ENCODE data around the gene LIPF.

GRCh38 chr10:88661018-88661417 is 3.2 kb upstream of the LIPF start:
- TF ChIP-seq CTCF (IDR thresholded peaks at IDR 0.05; ENCODE audit: low read length) (no peak), EZH2 (optimal IDR thresholded peaks at IDR 0.05; ENCODE audit: low read depth, low read length) (no peak)
